NCI-H2171 treated with DMSO at 0.1 percent for 48 hours (cell line): ENCODE results near the gene DCTN1.
"Not testable (repeated sequence)": the region's sequence is repeated elsewhere in the genome, so short reads cannot be mapped to it uniquely, and the experiment has no call there.

ENCODE experiments used
- DNase-seq: peaks from one replicate; lab custom pipeline; 2025; lab: John Stamatoyannopoulos, UW

The DCTN1 gene

DNA sequence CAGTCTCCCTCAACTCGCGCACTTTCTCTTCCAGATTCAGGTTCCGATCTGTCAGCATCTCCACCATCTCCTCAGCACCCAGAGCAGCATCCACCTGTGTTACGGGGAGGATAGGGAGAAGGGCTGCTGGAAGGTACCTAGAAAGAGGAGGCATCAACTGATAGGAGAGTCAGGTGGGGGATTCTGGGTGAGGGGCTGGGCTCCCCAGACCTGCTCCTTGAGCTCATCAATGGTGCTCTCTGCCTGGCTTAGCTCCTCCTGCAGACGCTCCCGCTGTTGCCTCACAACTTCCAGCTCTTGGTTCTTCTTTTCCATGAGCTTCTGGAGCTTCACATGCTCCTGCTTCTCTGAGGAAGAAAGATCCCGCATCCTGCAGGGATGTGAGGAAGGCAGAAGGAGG, 10.1 kb downstream of the DCTN1 start:
- no peak for DNase-seq

DNA sequence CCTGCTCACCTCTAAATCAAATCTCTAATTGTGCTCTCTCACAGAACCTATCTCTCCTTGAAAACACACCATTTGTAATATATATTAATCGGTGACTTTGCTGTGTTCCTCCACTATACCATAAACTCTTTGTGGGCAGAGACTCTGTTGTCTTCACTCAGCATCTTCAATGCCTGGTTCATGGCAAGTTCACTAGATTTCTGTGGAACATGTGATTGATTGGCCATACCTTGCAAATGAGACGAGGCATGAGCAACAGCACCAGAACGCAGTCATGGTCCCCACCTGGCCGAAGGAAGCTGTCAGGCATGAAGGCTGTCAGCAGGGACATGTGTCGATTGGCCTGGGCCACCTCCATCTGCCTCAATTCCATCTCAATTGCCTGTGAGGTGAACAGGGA, 11.6 kb downstream of the DCTN1 start:
- DNase-seq, result no peak

DNA sequence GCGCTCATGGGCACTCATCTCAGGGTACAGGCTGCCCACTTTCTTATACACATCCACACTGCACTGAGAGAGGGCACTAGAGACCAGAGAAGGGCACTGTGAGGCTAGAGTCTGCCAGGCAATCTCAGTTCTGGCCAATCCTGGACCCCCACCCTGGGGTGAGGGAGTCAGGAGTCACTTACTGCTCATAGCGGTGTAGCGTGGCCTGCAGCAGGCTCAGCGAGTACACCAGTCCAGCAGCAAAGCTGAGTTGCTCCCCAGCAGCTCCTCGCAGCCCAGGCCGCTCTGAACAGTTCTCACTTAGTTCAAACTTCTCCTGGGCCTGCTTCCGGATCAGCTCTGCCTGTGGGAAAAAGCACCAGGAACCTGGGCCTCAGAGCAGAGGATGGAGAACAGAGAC, 12.3 kb downstream of the DCTN1 start:
- no peak for DNase-seq

DNA sequence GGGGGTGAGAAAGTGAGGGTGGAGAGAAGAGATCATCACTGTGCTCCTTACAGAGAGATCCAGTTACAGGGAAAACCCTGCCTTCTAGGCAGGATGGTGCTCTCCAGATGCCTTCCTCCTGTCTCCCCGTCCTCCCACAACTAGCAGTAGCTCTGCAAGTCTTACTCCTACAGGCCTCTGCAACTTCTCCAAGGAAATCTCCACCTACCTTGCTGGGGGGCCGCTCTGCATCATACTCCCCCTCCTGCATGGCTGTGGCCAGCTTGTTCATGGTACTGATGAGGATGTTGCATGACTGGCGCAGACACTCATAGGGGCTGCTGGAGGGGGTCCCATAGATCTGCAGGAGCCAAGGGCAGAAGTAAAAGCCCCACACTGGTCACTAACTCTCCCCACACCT, 14.1 kb downstream of the DCTN1 start:
- DNase-seq, result no peak

DNA sequence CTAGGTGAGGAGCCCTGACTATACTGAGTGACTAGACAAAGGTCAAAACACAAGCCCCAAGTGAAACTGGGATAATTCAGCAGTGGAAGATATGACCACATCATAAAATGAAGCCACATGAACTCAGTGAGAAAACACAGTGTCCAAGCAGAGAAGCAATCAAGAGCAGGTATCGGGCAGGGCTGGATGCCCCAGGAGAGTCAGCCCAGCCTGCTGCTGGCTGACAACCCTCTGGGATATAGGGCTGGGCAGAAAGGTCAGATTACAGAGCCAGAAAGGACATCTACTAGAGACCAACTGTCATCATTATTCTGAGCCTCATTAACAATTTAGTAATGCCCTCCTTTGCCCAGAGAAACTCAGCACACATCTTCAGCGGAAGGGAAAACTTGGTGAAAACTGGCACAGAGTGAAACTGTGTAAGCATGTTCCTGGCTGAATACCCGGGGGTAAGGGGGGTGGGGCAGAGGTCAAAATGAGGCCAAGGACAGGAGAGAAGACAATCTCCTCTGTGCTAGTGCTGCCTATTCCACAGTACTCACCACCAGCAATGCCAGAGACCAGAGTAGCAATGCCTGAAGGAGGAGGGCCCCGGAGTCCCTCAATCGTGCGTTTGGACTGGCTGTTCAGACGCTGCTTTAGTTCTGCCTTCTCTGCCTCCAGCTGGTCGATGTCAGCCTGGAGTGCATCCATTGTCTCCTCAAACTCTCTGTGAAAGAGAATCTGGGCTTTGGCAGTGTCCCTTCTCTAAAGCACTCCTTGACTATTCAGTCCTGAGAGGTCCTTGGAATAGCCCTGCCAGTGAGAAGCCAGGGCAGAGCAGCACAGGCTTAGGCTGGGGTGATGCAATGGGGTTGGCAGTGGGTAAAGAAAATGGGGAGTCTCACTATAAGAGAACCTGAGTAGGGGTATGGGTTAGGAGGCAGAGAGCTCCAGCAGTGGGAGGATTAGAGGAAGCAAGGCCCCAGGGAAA, 15.3 kb downstream of the DCTN1 start:
- no peak for DNase-seq

DNA sequence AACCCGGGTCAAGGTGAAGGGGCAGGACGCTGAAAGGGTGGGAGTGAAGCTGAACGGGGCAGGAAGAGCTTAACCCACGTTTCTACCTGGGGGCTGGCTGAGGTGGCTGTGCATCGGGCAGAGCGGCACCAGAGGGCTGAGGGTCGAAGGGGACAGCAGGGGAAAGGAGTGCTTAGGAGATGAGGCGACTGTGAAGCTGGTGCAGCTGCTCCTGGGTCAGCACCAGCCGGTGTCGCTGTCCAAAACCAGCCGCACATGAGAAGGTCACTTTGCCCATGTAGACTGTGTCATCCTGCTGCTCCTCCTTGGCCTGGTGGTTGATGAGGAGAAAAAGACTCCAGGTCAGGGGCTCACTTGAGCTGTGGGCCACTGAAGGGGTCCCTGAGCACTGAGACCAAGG, 18.8 kb downstream of the DCTN1 start:
- no peak for DNase-seq

DNA sequence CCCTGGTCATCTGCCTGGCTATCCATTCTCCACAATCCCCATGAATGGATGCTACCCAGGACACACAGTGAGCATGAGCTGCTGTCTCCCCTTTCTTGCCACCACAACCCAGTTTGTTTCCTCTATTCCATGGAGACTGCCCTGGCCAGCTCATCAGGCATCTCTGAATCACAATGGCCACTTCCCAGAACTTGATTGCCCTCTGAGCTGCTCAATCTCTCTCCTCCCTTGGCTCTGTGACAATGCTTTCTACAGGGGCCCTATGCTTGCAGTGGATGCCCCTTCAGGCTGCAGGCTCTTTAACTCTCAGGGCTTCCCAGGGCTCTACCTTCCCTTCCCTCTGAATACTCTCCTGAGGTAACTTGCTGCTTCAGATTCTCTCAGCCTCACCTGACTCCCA, 22.5 kb downstream of the DCTN1 start:
- DNase-seq, result no peak

DNA sequence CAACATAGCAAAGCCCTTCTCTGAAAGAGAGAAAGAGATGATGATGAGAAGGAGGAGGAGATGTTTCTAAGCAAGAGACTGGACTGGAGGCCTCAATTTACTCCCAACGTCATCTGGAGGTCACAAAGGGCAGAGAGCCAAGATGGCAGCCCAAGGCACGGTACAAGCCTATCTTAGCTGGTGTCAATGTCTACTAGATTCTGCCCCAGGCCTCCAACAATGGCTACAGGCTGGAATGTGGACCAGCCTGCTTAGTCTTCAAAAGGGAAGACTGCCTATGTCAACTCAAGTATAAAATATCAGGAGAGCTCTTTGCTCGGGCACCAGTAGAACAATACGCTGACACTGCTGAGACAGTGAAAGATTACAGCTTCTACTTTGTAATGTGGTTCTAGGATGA, 30.2 kb downstream of the DCTN1 start:
- DNase-seq, result no peak

DNA sequence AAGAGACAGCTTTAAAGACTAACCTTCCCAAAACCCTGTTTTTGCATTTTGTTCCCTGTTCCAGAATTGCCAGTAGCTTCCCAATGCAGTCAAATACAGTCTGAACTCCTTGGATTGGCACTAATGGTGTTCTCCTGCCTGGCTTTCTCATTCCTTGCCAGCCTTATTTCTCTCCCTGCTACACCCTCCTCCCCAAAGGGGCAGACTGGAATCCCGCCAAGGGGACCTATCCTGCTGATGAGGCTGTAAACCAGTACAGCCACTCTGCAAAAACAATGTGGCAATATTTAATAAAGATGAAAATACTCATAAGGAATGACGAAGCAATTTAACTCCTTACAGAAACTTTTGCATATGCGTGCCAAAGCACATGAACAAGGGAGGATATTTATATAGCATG, 32.4 kb downstream of the DCTN1 start:
- DNase-seq, result no peak

DNA sequence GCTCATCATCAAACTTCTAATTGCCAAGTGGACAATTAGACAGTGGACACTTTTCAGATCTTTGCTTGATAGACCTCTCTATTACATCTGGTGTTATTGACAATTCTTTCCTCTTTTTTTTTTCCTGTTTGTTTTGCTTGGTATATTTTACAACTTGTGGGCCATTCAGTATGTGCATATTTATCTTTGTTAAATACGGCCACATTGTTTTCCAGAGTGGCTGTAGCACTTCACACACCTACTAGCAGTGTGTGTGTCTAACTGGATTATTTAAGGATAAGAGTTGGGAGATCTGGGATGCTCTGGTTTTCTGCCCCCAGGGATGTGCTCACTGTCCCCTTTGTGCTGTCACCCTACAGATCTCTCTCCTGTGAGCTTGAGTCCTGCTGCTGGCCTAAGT, 32.8 kb downstream of the DCTN1 start:
- DNase-seq, result no peak

DNA sequence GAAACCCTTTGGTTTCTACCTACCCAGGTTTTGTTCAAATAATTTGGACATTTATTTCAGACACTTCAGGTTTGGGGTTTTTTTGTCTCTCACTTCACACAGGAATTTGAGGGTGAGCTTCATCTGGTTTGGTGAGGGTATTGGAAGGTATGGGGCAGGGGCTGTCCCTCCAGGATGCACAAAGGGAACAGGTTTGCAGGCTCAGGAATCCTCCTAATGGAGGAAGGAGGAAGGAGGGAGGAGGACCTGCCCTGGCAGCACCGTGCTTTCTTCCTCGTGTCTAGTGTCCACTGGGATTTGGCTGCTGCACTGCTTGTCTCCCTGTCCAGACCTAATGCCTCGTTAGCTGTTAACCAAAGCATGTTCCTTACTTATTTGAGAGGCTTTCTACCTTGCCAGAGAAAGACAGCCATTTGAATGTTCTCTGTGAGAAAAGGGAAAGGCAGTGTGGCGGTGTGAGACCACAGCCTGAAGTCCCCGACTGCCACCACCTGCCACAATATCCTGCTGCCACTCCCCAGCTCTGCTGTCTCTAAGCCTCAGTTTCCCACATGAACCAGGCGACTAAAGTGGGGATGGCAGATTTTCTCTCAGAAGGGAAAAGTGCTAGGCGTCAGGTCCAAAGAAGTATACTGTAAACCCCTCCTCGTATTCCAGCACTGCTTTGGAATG, 34.7 kb downstream of the DCTN1 start:
- DNase-seq, result no peak

DNA sequence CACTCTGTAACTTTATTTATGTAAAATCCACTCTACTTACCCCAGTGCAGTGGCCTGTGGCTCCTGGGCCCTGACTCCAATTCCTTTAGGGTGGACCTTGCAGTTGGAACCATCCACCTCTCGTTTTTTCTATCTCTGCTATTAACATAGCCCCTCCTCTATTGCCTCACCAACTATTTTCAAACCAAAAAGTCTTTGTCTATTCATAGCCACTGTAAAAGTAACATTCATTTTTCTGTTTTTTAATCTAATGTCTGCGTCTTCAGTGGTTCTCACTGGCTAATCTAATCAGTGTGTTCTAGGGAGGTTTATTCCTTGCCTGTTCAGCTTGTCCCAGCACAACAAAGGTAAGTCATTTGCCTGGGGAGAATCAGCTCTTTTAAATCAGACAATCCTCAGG, 36.8 kb downstream of the DCTN1 start, which contains the start of gene SLC4A5:
SLC4A5 (minus strand) TSS at position 101 of the 400 bp plus-strand sequence. CDS start 28,393 bp downstream, outside the sequence.
- DNase-seq, result no peak

DNA sequence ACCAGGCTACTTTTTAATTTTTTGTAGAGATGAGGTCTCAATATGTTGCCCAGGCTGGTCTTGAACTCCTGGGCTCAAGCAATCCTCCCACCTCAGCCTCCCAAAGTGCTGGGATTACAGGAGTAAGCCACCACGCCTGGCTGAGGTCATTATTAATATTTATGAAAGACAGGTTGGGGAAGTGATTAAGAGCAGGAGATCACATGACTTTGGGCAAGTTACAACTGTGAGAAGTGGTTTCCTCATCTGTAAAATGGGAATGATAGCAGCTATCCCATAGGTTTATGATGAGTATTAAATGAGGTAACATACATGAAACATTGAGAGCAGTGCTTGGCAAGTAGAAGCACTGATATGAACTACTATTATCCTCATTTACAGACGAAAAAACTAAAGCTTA, 43.9 kb downstream of the DCTN1 start:
- not testable (repeated sequence) for DNase-seq

DNA sequence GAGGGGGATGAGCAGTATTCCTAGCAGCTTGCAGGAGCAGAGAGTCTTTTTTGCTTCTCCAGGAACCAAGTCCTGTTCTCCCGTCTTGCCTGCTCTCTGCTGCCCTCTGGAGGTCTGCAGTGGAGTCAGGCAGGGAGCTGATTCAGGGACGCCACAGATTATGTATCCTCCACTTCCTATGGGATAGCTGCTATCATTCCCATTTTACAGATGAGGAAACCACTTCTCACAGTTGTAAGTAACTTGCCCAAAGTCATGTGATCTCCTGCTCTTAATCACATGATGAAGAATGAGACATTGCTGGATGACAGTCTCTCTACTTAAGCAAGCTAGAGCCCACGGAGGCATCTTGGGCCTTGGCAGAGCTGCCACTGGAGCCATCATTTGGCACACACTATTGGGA, 45.2 kb downstream of the DCTN1 start:
- peak; percentile 78 for DNase-seq

DNA sequence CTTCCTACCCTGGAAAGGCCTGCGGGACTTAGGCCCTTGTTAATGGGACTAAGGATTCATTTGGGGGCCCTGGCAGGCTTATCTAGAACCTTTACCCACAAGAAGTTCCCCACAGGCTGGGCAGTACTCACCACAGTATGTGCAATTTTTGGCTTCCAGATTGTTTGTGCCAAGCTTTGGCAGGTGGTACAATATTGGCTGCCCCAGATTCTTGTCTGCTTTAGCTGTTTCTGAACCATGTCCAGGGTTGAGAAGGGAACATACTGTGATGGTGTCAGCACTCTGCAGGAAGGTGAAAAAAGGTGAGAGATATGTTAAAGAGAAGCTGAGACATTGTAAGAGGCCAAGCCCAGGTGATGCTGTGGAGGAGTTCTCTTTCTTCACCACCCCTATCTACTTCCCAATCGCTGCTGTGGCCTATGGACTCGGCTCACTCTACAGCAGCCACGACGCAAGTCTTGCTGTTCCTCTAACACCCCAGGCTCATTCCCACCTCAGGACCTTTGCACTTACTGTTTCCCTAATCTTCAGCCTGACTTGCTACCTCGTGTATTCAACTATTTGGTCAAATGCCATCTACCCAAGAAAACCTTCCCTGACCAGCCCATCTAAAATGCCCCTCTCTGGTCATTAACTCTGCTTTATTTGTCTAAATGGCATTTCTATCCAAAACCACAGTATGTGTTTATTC, 46.1 kb downstream of the DCTN1 start:
- DNase-seq, result no peak

DNA sequence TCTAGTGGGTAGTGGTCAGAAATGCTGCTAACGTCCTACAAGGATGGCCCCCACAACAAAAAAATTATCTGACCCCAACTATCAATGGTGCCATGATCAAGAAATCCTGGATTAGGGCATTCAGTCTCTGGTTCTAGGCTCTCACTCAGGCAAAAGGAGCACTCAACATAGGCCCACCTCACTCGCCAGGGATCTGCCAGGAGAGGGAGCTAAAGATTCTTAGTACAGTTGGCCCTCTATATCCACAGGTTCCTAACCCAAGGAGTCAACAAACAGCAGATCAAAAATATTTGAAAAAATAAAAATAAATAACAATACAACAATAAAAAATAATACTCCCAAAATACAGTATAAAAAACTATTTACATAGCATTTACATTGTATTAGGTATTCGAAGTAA, 46.9 kb downstream of the DCTN1 start:
- peak; percentile 23 for DNase-seq

DNA sequence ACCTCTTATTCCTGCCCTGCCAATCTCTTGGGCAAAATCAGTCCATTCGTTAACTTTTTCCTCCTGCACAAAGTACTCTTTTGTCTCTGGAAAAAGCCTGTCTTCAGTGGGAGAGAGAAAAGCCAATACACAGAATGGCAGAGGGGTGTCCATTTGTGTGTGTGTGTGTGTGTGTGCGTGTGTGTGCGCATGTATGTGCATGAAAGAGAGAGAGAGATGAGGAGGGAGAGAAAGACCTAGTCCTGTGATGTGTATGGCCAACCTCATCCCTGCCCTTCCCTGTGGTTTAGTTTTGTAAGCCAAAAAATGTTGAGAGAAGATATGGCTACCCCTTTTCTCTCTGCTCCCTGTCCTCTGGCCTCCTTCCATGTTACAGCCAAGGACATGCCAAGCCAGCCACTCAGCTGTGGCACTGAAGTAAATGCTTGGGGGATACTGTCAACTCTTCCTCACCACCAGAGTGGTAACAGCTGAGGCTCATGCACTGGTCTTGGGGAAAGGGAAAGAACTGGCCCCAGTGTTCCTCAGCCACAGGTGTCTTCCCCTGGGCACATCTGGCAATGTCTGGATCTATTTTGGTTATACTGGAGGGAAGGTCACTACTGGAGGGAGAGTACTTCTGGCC, 47.4 kb downstream of the DCTN1 start:
- no peak for DNase-seq

DNA sequence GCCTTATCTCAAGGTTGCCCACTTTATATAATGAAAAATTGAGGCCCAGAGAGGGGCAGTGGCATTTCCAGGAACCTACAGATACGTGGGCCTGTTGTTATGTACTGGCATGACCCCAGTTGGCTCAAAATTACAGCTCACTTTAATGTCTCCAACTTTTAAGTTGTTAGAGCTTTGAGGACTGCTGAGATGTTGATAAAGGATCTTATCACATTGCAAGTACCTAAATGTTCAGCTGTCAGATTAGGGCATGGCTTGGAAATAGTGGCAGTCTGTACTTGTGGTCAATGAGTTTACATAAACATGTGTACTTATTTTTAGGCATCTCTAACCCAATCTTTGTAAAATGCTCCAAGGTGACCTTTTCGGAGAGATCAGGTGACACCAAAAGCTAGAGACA, 51.5 kb downstream of the DCTN1 start:
- DNase-seq, result no peak

DNA sequence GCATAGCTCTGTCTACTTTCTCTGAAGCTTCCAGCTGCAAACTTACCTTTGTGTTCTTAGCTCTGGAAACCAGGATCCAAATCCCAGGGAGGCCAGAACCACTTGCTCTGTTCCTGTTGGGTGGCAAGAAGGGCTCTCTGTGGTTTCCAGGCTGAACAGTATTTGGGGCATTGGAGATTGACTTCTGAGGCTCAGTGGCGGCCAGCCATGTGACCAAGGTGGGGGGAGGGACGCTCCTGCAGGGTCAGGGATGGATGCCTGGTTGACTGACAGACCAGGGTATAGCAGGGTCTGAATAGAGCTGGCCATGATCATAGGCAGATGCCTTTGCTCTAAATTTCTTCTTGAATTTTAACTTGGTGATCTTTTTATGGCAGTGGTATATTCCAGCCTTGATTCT, 52.0 kb downstream of the DCTN1 start:
- no peak for DNase-seq

DNA sequence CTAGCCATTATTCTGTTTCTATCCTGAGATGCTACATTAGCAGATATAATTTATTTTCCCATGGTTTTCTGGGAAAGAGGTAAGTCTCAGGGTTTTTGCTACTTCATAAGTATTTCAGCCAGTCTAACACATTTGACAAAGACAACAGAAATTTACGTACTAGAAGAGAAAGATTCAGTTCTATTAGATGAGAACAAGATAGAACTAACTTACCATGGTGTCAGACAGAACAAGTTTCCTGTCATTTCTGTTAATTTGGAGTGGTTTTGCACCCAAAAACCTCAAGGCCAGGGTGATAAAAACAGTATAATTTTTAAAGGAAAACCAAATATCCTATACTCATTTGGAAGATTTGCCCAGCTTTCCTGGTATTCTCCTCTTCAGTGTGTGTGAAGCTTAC, 52.5 kb downstream of the DCTN1 start:
- no peak for DNase-seq

DNA sequence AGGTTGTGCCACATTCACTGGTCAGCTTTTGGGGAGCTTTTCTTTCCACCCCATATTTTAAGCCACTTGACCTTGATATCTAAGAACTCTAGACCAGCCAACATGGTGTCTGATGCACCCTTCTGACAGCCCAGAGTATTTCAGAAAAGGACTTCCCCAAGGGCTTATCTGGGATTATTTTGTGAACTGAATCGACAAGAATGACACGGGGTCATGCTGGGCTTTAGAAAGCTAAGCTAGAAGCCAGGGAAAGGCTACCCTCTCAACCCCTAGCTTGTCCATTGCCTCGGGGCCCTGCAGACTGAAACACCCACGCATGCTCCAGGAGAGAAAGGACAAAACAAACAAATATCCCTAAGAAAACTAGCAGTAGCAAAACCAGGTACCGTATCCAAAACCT, 52.9 kb downstream of the DCTN1 start:
- no peak for DNase-seq

DNA sequence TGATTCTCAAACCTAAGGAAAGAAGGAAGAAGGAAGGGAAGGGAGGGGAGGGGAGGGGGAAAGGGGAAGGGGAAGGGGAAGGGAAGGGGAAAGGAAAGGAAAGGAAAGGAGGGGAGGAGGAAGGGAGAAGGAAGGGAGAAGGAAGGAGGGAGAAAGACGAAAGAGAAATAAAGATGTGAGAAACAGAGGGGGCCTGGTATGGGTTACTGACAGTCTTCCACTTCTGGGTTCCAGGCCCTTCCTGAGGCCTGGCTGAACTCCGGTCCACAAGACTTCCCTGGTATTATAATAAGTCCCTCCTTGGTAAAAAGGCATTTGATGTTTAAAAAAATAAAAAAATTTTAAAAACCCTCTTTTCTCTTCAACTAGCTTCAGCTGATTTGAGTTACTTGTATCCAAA, 54.3 kb downstream of the DCTN1 start:
- no peak for DNase-seq
